ENCODE measurements around the gene GREB1. TPM values are rescaled to one million over a fixed set of nuclear protein-coding genes. Genes with fewer than 3 reads are reported as not detected.

Gene GREB1
- polyA plus RNA-seq, 1 of the 3 experiments (the other 2 are of a cell fraction) = 2.9 TPM

- POLR2A ChIA-PET = no interaction called here
- no peaks in the 10 kb centered on the region for H3K9me3 ChIP-seq
- CTCF ChIA-PET = interaction anchor here (0.8 to 1.7 kb wide), 6 partner anchors 9 to 64 kb away, joined by 3 to 8 read pairs (median 4); no protein-coding TSS in a partner anchor
- DNase-seq = no peak
- no peaks in the 10 kb centered on the region for H3K36me3 ChIP-seq (replicated peaks in 1 of 2; ENCODE audit: control insufficient read depth in 1 of 2, insufficient read depth in 2 of 2, low read length in 1 of 2)
- H3K79me2 ChIP-seq (ENCODE audit: insufficient read depth) = no peaks in the 10 kb centered on the region
- no peaks in the 10 kb centered on the region for H3F3A ChIP-seq (replicated peaks; ENCODE audit: insufficient read depth)
- H3K4me2 ChIP-seq = no peak overlapping the region
- H3K9ac ChIP-seq = no peak overlapping the region
- H4K20me1 ChIP-seq (ENCODE audit: insufficient read depth) = no peaks in the 10 kb centered on the region
- TF ChIP-seq RFX5 (IDR thresholded peaks at IDR 0.05; ENCODE audit: low read length) = no peak
- no peak for TF ChIP-seq RCOR1 (IDR thresholded peaks at IDR 0.05; ENCODE audit: low read length)
- TF ChIP-seq TEAD4 (IDR thresholded peaks at IDR 0.05; ENCODE audit: borderline replicate concordance, insufficient read depth) = no peak
- TF ChIP-seq SMC3 (IDR thresholded peaks at IDR 0.05; ENCODE audit: low read depth, low read length) = no peak
- TF ChIP-seq SIN3A (IDR thresholded peaks at IDR 0.05; ENCODE audit: borderline replicate concordance, low read depth, low read length) = no peak
- TF ChIP-seq JUND (IDR thresholded peaks at IDR 0.05) = no peak
- no peak for TF ChIP-seq FOSL2 (IDR thresholded peaks at IDR 0.05; ENCODE audit: borderline replicate concordance, low read depth)
- TF ChIP-seq RAD21 (IDR thresholded peaks at IDR 0.05; ENCODE audit: low read length) = no peak
- TF ChIP-seq, protein P1, sequence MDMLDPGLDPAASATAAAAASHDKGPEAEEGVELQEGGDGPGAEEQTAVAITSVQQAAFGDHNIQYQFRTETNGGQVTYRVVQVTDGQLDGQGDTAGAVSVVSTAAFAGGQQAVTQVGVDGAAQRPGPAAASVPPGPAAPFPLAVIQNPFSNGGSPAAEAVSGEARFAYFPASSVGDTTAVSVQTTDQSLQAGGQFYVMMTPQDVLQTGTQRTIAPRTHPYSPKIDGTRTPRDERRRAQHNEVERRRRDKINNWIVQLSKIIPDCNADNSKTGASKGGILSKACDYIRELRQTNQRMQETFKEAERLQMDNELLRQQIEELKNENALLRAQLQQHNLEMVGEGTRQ (IDR thresholded peaks at IDR 0.05; ENCODE audit: borderline replicate concordance, low read depth, low read length) = no peak
- TF ChIP-seq ZBTB33 (IDR thresholded peaks at IDR 0.05; ENCODE audit: borderline replicate concordance, low read depth) = no peak
- TF ChIP-seq YY1 (IDR thresholded peaks at IDR 0.05; ENCODE audit: low read depth) = no peak
- TF ChIP-seq POLR2AphosphoS5 (IDR thresholded peaks at IDR 0.05; ENCODE audit: low read depth, low read length) = no peak
- no peak for TF ChIP-seq MEF2A (IDR thresholded peaks at IDR 0.05; ENCODE audit: borderline replicate concordance, low read depth)
- no peak for TF ChIP-seq GABPA (IDR thresholded peaks at IDR 0.05; ENCODE audit: low read depth)
- TF ChIP-seq NFIC (IDR thresholded peaks at IDR 0.05; ENCODE audit: borderline replicate concordance) = no peak
- no peak for TF ChIP-seq TAF1 (IDR thresholded peaks at IDR 0.05; ENCODE audit: borderline replicate concordance, low read depth, low read length)
- TF ChIP-seq, protein P2, sequence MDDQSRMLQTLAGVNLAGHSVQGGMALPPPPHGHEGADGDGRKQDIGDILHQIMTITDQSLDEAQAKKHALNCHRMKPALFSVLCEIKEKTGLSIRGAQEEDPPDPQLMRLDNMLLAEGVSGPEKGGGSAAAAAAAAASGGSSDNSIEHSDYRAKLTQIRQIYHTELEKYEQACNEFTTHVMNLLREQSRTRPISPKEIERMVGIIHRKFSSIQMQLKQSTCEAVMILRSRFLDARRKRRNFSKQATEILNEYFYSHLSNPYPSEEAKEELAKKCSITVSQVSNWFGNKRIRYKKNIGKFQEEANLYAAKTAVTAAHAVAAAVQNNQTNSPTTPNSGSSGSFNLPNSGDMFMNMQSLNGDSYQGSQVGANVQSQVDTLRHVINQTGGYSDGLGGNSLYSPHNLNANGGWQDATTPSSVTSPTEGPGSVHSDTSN (IDR thresholded peaks at IDR 0.05) = no peak
- no peak for TF ChIP-seq RXRA (IDR thresholded peaks at IDR 0.05; ENCODE audit: borderline replicate concordance, low read depth)
- TF ChIP-seq CTCF (IDR thresholded peaks at IDR 0.05) = no peak
- no peak for TF ChIP-seq NRF1 (IDR thresholded peaks at IDR 0.05; ENCODE audit: low read depth, low read length)
- no peak overlapping the region for H2AFZ ChIP-seq (ENCODE audit: low read depth)
- no peak overlapping the region for H3K27ac ChIP-seq (ENCODE audit: low read depth in 2 of 2, low read length in 1 of 2)
- H3K4me3 ChIP-seq (ENCODE audit: low read depth in 2 of 2, low read length in 1 of 2) = no peak overlapping the region
- no peaks in the 10 kb centered on the region for H3K27me3 ChIP-seq (ENCODE audit: insufficient read depth)
- peaks cover 0 to 12% of the 10 kb centered on the region in 2 experiments; a peak in 2 of 4 replicates for H3K4me1 ChIP-seq (ENCODE audit: control insufficient read depth in 1 of 2, insufficient read depth in 2 of 2, low read depth in 1 of 2, low read length in 1 of 2)
- H3K9me2 ChIP-seq = no peaks in the 10 kb centered on the region
- WGBS (ENCODE audit: low lambda C conversion rate) = 63% methylated on average over 3 of the region's 3 CpGs
These were observed 13.7 kb upstream of the GREB1 start for GRCh38 chr2:11520092-11520693.
